ENCODE results near the gene PTRH2. TPM values are rescaled to one million over a fixed set of nuclear protein-coding genes. Genes with fewer than 3 reads are reported as not detected.

The PTRH2 gene
- total RNA-seq, 1 donor from 2014 or later = 18.8 TPM

DNA sequence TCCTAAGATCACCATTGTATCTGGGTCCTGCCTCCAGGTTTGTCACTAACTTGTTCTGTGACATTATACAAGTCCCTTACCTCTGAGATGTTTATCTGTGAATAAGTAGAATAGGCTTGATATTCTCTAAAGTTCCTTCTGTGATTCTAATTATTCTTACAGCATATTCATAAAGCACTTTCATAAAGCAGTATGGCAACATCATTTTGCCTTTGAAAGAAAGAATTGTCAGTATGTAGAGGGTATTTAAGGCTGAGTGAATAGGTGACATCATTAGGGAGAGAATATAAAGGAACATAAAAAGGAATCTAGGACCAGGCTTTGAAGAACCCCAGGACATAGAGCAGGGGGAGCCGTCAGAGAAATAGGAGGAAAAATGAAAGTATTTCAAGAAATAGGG, 15.8 kb upstream of the PTRH2 start:
- DNase-seq (ENCODE audit: low spot score in 2 of 2) (no peak), FAIRE-seq (no peak)

DNA sequence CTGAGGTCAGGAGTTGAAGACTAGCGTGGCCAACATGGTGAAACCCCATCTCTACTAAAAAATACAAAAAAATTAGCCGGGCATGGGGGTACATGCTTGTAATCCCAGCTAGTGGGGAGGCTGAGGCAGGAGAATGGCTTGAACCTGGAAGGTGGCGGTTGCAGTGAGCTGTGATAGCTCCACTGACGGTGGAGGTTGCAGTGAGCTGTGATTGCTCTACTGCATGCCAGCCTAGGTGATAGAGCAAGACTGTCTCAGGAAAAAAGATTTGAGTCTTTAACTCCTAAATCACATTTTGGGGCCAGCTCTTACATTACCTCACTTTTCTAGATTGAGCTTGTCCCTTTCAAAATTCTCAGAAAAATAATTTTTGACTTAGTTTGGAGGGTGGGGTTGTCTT, 15.4 kb upstream of the PTRH2 start:
- no peak for FAIRE-seq
- no peak for DNase-seq (ENCODE audit: low spot score in 2 of 2)

DNA sequence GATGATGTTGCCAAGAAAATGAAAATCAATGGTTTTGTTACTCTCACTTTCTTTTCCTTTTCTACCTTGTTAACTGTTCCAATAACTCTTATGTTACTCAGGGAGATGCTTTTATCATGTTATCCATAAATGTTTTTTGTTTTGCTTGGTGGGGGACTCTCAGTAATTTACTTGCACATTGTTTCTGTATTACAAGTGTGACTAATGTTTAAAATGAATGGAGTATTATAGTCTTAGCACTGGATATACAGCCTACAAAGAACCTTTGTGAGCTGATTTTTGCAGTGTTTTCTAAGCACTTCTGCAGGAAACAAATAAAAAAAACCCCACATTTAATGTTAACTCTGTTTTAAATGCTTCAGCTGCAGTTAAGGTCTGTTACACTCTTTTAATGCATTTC, 12.3 kb upstream of the PTRH2 start:
- DNase-seq (ENCODE audit: low spot score in 2 of 2) = no peak
- FAIRE-seq = peak; percentile 77

DNA sequence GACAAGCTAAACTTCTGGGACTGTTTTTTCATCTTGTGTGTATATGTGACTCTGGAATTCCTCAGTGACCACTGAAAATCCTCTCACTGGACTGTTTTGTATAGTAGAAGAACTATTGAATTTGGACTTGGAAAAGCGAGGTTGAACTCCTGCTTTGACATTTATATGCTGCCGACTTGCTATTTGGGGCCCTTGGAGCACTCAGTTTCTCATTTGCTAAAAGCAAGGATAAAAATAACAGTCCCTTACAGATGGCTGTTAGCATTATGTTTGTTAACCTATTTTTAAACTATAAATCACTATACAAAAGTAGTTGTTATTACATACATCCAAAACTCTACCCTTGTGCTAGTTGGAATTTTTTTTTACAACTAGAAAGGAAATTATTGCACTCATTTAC, 9.2 kb upstream of the PTRH2 start:
- FAIRE-seq = no peak

DNA sequence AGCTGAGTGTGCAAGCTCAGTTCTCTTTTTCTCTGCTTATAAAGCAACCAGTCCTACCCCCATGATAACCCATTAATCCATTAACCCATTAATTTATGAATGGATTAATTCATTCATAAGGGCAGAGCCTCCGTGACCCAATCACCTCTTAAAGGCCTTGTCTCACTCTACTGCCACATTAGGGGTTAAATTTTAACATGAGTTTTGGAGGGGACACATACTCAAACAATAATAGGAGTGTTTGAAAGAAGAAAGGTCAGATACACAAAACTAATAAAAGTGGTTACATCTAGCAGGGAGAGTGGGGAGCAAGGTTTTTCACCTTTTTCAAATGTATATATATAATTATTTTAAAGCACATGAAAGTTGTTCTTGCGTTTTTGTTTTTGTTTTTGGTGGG, 7.0 kb upstream of the PTRH2 start:
- FAIRE-seq = no peak
- DNase-seq (ENCODE audit: low spot score in 2 of 2) = no peak

More for the DNA sequence above, 9.2 kb upstream of the PTRH2 start:
- DNase-seq (ENCODE audit: low spot score in 2 of 2) = no peak

DNA sequence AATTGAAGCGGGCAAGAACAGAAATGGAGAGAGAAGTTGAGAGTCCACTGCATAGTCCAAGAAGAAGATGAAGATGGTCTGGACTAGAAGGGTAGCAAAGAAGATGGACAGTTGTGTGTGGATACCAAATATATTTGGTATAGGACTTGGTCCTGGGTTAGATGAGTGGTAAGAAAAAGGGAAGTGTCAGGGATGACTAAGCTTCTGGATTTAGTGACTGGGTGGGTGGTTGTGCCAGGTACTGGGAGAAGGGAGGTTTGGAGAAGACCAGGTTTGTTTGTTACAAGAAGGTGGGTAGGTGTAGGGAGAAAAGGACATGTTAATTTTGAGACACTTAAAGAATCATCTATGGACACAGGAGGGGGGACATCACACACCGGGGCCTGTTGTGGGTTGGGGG, 5.6 kb upstream of the PTRH2 start:
- FAIRE-seq = no peak
- DNase-seq (ENCODE audit: low spot score in 2 of 2) = no peak

DNA sequence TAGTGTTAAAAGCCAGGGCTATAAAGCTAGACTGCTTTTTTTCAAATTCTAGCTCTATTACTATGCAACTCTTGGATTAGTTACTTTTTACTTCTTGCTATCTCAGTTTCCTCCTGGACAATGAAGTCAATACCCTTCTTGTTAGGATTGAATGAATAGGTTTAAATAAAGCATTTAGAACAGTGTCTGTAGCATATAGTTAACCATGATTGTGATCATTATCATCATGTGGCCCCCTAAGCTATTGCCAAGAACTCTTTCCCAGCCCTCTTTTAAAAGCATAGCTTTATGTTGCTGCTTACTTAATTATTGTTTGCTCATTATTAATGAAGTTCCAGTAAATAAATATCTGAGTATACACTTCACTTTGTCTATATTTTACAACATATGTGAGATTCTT, 4.7 kb upstream of the PTRH2 start:
- no peak for FAIRE-seq
- DNase-seq (ENCODE audit: low spot score in 2 of 2) = no peak

DNA sequence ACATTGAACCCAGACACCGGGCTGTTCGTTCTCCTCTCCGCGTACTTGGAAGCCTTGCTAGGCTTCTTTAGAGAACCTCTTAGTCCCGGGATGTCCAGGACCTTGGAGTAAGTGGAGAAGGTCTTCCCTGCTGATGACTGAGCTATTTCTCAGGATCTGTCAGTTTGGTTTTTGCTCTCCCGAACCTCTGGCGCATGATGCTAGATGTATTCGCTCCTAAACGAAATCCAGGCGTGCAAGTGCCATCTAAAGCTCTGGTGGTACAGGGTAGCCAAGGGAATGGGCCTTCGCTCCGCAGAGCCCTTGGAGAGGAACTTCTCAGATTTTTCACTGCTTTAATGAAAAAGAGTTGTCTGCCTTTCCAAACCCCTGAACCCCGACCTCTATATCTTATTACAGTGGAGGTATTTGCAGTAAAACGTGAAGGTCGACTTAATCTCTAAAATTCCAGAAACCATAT, 771 bp upstream of the PTRH2 start:
- no peak for FAIRE-seq
- DNase-seq (ENCODE audit: low spot score in 2 of 2) = peak in 1 of 2 donors; percentile 10

DNA sequence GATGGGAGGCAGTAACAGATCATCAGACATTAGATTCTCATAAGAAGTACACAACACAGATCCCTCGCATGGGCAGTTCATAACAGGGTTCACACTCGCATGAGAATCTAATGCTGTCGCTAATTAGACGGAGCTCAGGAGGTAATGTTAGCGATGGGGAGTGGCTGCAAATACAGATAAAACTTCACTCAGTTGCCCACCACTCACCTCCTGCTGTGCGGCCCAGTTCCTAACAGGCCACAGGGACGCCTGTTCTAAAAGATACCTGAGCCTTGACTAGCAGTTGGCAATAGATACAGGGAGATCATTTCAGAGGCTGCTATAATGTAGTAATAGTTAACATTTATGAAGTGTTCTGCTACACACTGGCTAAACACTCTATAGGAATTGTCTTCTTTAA, 4.9 kb downstream of the PTRH2 start:
- DNase-seq (ENCODE audit: low spot score in 2 of 2) = no peak
- FAIRE-seq = no peak

DNA sequence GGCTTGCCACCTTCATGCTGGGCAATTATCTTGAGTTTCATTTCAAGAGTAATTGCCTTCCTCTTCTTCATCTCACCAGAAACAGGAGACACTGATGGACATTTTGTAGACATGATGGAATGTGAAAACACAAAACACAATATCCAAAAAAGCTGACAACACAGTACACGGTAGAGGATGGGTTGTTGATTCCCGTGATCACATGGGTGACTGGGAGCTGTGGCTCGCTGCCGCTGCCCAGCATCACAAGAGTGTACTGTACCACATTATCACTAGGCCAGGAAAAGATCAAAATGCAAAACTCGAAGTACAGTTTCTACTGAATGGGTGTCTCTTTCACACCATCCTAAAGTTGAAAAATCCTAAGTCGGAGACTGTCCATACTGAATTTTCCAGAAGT, 7.4 kb downstream of the PTRH2 start:
- DNase-seq (ENCODE audit: low spot score in 2 of 2) = no peak
- no peak for FAIRE-seq

DNA sequence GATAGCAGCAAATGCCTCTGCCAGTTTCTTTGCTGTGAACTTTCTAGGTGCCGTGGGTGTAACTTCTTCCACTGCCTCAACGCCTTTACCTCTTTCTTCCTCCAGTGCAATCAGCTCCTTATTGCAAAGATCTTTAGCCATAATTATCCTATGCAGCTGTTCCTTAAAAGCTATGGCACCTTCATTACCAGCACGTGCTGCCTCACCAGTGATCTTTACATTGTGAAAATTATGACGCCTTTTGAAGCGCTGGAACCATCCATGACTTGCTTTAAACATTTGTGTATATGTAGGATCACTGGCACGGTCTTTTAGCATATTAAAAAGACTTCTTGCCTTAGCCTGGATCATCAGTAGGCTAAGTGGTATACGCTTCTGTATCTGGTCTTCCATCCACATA, 8.0 kb downstream of the PTRH2 start:
- DNase-seq (ENCODE audit: low spot score in 2 of 2) = no peak
- FAIRE-seq = no peak

DNA sequence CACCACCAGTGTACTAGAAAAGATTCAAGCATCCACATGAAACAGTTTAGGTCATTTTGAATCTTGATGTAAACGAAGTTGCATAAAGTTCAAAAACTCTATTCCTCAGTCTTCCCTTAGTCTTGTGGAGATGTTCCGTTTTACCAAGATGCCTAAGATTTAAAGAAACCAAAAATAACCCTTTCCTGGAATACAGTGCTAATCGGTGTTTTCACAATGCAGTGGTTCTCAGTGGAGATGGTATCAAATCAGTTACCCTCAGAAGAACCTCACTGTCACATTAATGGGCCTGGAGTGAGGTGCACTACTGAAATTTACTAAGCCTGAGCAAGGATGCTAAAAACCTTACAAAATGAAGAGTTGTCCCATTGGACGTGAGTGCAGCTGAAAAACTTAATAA, 9.1 kb downstream of the PTRH2 start:
- FAIRE-seq (no peak), DNase-seq (ENCODE audit: low spot score in 2 of 2) (no peak)

DNA sequence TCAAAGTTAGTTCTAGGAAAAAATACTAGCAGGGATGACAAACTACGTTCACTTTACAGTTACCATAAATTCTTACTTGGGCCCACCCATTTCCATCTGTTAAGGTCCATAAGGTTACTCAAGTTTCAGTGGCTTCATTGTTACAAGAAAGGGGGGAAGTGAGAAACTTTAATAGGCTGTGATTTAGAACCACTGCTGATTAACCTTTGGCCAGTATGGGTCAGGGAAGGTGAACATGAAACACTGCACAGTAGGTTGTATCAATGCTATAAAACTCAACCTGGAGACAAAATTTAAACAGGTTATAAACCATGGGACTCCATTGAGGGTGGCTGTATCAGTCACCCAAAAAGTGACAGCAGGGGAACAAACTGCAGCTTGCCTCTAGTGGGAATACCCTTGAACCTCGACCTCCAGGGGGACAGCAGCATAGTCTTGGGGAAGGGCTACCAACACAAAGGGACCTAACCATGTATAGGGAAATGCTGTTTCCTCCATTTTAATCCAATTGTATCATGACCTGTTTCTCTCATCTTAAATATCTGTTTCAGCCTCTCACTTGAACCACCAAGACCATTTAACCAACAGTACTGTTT, 10.4 kb downstream of the PTRH2 start:
- FAIRE-seq = no peak
- no peak for DNase-seq (ENCODE audit: low spot score in 2 of 2)

DNA sequence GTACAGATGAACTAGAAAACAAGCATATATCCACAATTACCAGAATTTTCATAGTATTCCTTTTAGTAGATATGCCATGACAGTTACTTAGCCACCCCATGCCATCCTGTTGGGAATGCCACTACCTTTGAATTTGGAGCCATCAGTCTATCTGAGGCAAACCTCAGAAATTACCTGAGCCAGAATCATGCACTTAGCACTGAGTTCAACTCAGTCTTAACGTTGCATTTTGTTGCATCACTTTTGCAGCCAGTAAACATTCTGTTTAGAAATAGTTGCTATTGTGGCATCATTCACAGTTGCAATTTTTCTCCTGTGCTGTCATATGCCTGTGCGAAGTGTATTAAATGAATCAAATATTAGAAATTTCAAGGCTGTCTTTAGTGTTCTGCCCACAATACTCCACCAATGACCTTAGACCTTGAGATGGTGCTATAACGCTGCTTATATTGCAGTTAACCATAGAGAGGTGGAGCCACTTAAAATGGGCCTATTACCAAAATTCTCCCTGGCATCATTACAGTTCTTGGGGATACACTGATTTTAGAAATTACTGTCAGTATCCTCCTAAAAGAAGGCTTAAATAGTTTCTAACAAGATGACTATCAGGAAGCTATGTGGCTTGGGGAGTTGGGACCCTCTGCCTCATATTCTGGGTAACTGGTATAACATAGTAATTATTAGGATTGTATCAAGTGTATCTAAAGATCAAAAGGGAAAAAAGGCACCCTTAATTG, 11.1 kb downstream of the PTRH2 start:
- FAIRE-seq (no peak), DNase-seq (ENCODE audit: low spot score in 2 of 2) (no peak)

DNA sequence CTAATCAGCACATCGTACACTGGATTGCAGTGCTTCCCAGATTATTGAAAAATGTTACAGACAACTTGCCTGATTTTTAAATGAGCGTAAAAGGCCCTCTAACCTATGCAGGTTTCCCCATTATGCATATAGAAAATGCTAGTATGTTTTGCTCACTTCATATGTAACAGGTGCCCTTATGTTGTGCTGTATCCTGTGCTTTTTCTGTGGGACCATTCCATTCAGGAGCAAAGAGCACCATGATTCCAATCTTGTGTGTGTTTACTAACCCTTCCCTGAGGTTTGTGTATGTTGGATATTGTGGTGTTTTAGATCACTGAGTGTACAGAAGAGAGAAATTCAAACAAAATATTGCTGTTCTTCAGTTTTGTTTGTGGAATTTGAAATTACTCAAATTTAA, 12.9 kb downstream of the PTRH2 start:
- no peak for DNase-seq (ENCODE audit: low spot score in 2 of 2)
- FAIRE-seq = no peak

DNA sequence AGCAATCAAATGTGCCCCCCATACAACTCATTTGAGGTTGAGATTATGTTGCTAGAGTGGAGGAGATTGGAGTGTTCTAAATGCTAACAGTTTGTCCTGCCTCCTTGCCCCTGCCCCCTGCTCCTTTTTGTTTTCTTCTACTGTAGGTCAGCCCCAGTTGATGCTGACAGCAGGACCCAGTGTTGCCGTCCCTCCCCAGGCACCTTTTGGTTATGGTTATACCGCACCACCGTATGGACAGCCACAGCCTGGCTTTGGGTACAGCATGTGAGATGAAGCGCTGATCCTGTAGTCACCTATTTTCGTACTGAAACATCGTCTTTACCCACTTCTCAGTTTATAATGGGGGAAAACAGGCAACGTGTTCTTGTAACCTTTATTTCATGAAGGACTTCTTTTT, 13.6 kb downstream of the PTRH2 start:
- no peak for FAIRE-seq
- DNase-seq (ENCODE audit: low spot score in 2 of 2) = no peak

DNA sequence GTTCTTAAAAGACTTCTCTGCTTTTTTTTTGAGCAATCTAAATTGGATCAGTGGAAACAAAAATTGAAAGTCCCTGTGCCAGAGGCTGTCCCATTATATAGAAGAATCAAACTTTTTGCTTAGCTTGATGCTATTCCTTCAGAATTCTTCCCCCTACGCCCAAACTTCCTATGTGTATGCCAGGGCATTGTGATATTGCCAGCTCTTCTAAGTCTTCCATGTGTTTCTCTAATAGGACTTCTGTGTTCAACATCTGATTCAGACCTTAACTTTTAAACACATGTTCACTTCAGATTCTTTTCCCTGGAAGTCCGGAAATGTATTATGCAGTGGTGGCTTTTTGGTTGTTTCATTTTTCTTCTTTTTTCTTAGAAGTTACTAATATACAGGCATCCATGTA, 18.7 kb downstream of the PTRH2 start:
- FAIRE-seq = no peak
- DNase-seq (ENCODE audit: low spot score in 2 of 2) = no peak

DNA sequence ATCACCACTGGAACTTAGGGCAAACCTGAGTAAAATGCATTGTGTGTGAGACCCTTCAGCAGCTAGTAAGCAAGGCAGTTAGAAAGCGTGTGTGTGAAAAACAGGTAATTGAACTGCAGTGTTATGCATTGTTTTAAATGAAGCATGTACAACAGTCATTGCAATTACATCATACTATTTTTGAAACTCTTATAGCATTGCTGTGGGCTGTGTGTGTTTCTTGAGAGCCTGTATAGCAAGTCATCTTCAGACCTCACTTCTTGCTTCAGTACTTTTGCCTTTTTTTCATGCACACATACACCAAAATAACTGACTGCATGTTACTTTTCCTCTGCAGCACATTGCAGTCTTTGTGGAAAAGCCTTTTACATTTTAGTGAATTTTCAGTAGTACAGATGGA, 19.2 kb downstream of the PTRH2 start:
- no peak for FAIRE-seq

DNA sequence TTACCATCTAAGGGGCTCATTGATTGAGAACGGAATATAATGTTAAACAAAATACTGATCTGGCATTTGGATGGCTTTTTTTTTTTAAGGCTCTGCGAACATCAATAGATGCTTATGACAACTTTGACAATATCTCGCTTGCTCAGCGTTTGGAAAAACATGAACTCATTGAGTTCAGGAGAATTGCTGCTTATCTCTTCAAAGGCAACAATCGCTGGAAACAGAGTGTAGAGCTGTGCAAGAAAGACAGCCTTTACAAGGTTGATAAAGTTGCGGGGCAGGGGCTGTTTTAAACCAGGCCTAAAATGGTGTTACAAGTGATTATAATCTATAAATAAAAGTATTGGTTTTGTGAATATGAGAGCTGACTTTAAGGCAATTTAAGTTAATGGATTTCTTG, 22.3 kb downstream of the PTRH2 start:
- FAIRE-seq (no peak), DNase-seq (ENCODE audit: low spot score in 2 of 2) (no peak)

More for the DNA sequence above, 19.2 kb downstream of the PTRH2 start:
- DNase-seq (ENCODE audit: low spot score in 2 of 2) = no peak

DNA sequence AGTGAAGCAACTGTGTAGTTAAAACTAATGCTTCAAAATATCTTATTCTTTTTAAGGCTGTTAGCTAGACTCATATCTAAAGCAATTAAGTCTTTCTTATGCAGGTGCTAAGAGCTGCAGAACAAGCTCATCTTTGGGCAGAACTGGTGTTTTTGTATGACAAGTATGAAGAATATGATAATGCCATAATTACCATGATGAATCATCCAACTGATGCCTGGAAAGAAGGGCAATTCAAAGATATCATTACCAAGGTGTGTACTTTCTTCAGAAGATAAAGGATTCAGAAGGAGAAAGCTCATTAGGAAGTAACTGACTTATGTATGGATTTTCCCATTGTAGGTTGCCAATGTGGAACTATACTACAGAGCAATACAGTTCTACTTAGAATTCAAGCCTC, 23.9 kb downstream of the PTRH2 start:
- FAIRE-seq = no peak
- DNase-seq (ENCODE audit: low spot score in 2 of 2) = no peak

DNA sequence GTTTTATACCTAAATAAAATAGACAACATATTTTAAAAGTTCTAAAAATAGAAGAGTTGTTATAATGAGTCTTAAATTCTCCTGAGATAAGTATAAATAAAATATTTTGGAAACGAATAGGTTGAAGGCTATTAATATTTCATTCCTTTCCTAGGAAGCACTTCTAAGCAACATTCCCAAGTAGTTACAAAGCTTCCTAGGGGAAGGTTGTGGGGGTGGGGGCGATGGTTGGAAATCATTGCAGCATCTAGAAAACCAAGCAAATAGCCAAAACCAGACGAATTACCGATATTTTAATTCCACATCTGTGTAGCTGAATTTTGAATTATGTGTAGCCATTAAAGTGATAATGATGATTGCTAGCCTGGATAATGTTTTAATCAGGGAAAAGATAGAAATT, 26.9 kb downstream of the PTRH2 start:
- FAIRE-seq = no peak
- no peak for DNase-seq (ENCODE audit: low spot score in 2 of 2)

DNA sequence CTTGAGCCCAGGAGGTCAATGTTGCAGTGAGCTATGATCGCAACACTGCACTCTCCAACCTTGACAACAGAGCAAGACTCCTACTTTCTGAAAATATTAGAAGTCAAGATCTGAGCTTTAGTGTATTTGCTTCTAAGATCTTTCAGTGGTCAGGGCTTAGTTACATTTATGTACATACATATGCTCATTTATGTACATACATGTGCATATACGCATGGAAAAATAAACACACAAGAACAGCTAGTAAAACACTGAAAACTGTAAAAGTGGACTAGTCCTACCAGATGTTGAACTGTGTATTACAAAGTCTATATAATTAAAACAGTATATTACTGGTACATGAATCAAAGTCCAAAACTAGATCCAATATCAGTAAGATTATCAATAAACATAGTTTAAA, 28.3 kb downstream of the PTRH2 start:
- FAIRE-seq (no peak), DNase-seq (ENCODE audit: low spot score in 2 of 2) (no peak)

DNA sequence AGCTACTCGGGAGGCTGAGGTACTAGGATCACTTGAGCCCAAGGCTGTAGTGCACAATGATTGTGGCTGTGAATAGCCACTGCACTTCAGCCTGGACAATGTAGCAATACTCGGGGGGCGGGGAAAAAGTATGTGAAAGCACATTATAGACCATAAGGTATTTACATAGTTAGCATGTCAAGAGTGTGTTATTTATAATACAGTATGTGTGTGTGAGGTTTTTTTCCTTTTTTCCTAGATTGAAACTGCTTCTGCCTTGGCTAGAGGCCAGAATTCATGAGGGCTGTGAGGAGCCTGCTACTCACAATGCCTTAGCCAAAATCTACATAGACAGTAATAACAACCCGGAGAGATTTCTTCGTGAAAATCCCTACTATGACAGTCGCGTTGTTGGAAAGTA, 30.5 kb downstream of the PTRH2 start:
- DNase-seq (ENCODE audit: low spot score in 2 of 2) = no peak

More for the DNA sequence above, 30.5 kb downstream of the PTRH2 start:
- no peak for FAIRE-seq
